ENCODE measurements around the gene WDFY4.

WDFY4 gene

DNA sequence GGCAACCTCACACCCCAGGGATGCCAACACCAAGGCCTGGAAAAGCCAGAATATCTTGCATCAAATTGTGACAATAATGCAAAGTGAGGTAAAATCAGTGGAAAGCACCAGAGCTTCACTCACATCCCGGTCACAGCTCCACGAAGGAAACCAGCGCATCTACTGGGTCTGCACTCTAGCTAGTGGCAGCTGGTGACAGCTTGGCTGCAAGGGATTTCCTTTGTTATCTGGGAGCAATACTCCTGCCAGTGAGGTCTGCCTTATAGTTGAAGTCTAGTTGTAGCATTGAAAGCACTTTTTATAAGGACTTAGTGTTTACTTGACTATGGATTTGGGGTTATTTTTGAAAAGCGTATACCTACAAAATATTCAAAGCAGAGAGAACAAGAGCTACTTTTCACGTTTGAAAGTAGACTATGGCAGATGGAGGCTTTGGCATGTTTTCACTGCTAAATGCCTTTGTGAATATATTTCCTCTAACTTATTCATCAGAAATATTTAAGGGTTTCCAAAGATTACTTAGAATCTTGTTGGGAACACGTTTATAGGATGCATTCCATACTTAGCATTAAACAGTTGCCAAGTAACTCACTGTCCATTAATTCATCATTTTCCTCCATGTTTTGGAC is 26.1 kb downstream of the WDFY4 start:
- no peak for DNase-seq
- H3K27me3 ChIP-seq: peaks cover 1% of the 10 kb centered on the region; the same call in 1 of the 2 replicates
- TF ChIP-seq, protein P1, sequence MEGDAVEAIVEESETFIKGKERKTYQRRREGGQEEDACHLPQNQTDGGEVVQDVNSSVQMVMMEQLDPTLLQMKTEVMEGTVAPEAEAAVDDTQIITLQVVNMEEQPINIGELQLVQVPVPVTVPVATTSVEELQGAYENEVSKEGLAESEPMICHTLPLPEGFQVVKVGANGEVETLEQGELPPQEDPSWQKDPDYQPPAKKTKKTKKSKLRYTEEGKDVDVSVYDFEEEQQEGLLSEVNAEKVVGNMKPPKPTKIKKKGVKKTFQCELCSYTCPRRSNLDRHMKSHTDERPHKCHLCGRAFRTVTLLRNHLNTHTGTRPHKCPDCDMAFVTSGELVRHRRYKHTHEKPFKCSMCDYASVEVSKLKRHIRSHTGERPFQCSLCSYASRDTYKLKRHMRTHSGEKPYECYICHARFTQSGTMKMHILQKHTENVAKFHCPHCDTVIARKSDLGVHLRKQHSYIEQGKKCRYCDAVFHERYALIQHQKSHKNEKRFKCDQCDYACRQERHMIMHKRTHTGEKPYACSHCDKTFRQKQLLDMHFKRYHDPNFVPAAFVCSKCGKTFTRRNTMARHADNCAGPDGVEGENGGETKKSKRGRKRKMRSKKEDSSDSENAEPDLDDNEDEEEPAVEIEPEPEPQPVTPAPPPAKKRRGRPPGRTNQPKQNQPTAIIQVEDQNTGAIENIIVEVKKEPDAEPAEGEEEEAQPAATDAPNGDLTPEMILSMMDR (IDR thresholded peaks at IDR 0.05; ENCODE audit: low read depth, low read length): no peak
- no peak overlapping the region for H3K4me3 ChIP-seq (ENCODE audit: low read depth, low read length)
- no peaks in the 10 kb centered on the region for H3K9me3 ChIP-seq
- no peaks in the 10 kb centered on the region for H3K36me3 ChIP-seq
- H3K4me1 ChIP-seq: no peaks in the 10 kb centered on the region

DNA sequence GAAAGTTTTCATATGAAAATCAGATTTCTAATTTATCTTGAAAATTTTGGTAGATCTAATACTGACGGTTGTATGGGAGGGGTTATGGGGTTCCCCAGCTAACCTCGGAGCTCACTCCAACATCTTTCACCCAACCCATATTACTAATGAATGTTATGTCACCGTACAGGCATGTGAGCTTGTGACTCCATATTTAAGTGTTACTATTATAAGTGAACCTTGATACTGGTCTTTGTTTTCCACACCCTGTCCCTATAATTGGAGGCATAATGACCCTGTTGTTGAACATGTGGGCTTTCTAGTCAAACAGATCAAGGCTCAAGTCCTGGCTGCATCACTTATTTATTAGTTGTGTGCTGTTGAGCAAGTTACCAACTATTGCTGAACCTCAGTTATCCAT is 27.2 kb downstream of the WDFY4 start:
- DNase-seq: no peak
- H3K4me1 ChIP-seq: no peaks in the 10 kb centered on the region
- 0 out of 2 replicates have a peak, but pooled peaks cover 2% of the 10 kb centered on the region for H3K27me3 ChIP-seq
- H3K9me3 ChIP-seq: no peaks in the 10 kb centered on the region
- no peaks in the 10 kb centered on the region for H3K36me3 ChIP-seq
- TF ChIP-seq, protein P1 (IDR thresholded peaks at IDR 0.05; ENCODE audit: low read depth, low read length): no peak
- no peak overlapping the region for H3K4me3 ChIP-seq (ENCODE audit: low read depth, low read length)

DNA sequence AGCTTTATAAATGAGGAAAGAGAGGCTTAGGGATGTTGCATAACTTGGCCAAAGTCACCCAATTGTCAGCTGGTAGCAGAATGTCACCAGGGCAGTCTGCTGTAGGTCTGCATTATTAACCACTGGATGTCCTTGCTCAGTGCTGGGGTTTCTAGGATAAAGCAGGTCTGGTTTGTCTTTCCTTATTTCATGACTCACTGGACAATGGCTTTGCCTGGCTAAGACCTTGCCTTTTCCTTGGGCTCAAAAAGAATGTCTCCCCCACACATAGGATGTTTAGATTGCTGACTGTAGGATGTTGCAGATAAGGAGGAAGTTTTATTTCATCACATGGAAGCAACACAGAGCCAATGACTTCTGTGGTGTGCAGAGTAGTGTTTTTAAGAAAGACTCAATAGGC is 29.4 kb downstream of the WDFY4 start:
- Histone ChIP-seq H3K36me3 (no peaks in the 10 kb centered on the region), H3K27me3 (0 out of 2 replicates have a peak, but pooled peaks cover 4% of the 10 kb centered on the region)
- DNase-seq: no peak

DNA sequence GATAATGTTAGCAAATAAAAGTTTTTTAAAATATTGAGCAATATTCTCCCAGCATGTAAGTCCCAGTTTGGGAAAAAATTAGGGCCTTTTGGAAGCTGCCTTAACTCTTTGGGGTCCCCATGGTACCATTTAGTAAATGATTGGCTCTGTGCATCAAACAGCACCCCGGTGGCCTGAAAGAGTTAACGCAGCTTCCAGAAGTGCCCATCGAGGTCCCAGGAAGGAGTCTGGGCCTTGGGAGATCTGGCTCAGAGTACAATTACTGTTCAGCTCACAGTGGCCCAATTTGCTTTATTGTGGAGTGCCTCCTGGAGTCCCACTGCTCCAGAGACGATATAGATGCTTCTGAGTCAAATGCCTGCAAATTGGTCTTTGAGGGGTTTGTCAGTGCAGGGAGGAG is 31.7 kb downstream of the WDFY4 start:
- TF ChIP-seq, protein P1 (IDR thresholded peaks at IDR 0.05; ENCODE audit: low read depth, low read length): no peak
- H3K27me3 ChIP-seq: 0 out of 2 replicates have a peak, but pooled peaks cover 4% of the 10 kb centered on the region
- H3K36me3 ChIP-seq: no peaks in the 10 kb centered on the region
- DNase-seq: no peak
- H3K4me3 ChIP-seq (ENCODE audit: low read depth, low read length): no peak overlapping the region
- no peaks in the 10 kb centered on the region for H3K9me3 ChIP-seq
- H3K4me1 ChIP-seq: no peaks in the 10 kb centered on the region

More for the DNA sequence above, 29.4 kb downstream of the WDFY4 start:
- Histone ChIP-seq H3K4me3 (ENCODE audit: low read depth, low read length) (no peak overlapping the region), H3K4me1 (no peaks in the 10 kb centered on the region), H3K9me3 (no peaks in the 10 kb centered on the region)
- TF ChIP-seq, protein P1 (IDR thresholded peaks at IDR 0.05; ENCODE audit: low read depth, low read length): no peak

DNA sequence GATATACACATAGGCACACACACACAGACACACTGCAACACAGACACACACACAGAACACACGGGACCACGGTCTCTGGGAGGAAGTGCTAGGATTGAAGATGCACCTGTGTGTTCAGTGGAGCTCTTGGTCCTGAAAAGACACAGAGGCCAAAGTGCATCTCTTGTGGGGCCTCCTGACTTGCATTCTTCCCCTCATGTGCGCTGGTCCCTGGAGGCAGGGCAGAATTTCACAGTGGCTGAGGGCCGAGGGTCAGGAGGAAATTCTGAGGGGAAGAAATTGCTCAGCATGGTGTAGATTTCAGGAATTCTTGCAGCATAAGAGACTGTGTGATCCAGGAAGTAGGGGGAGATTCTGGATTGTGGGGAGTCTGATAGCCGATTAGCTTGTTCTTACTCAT is 35.9 kb downstream of the WDFY4 start:
- H3K36me3 ChIP-seq: no peaks in the 10 kb centered on the region
- no peaks in the 10 kb centered on the region for H3K4me1 ChIP-seq
- TF ChIP-seq, protein P1 (IDR thresholded peaks at IDR 0.05; ENCODE audit: low read depth, low read length): no peak
- DNase-seq: no peak
- no peak overlapping the region for H3K4me3 ChIP-seq (ENCODE audit: low read depth, low read length)
- H3K27me3 ChIP-seq: 0 out of 2 replicates have a peak, but pooled peaks cover 4% of the 10 kb centered on the region
- no peaks in the 10 kb centered on the region for H3K9me3 ChIP-seq
